K562 treated with DMSO at 1 percent for 48 hours (cell line): ENCODE data around the gene PCDH8. TPM values are rescaled to one million over a fixed set of nuclear protein-coding genes. Genes with fewer than 3 reads are reported as not detected.

ENCODE experiments used
- total RNA-seq: library from RNA; unstranded; fragments of 300-600 nt; gene quantifications from 2 replicates; pipeline ENCODE4 v1.2.3, GENCODE V29; 2022; ENCODE audit warnings: low replicate concordance; ENCODE audit errors: extremely low read depth

PCDH8 gene
- total RNA-seq: not detected in 2 replicates

GRCh38 chr13:52848455-52849195, at the start of gene PCDH8:
TSS of gene PCDH8 (minus strand) at chr13:52848640. CDS start at chr13:52848436, 204 bp downstream.

Other genes starting within 250 kb of the PCDH8 start
- not detected in 2 replicates for gene HNRNPA1L2, start 206.2 kb downstream of the PCDH8 start, total RNA-seq
- gene SUGT1, start 195.8 kb downstream of the PCDH8 start, total RNA-seq: not detected in 2 replicates
- not detected in 2 replicates for gene CNMD, start 108.8 kb downstream of the PCDH8 start, total RNA-seq
- gene OLFM4, start 180.2 kb upstream of the PCDH8 start, total RNA-seq: not detected in 2 replicates